ENCODE data around the gene UFC1. TPM values are rescaled to one million over a fixed set of nuclear protein-coding genes. Genes with fewer than 3 reads are reported as not detected.

UFC1 gene
- total RNA-seq, 1 experiment from 2014 or later, result 63.7 TPM

GRCh38 chr1:161159913-161160243, 6.1 kb downstream of the UFC1 start:
- ChIA-PET RAD21 (ENCODE audit: low non-redundant PET in 1 of 2, low total read pairs in 2 of 2, uncharacterized antibody in 2 of 2, unreplicated experiment in 2 of 2) (no interaction called here), POLR2A (interaction anchor here (0.9 kb wide), 1 partner anchor 28 kb away, joined by 4 read pairs; no protein-coding TSS in a partner anchor), CTCF (no interaction called here)
- H3K9me3 ChIP-seq (ENCODE audit: control insufficient read depth in 1 of 2, insufficient read depth in 1 of 2, low read depth in 1 of 2, low read length in 2 of 2), result no peaks in the 10 kb centered on the region
- TF ChIP-seq SP1 (IDR thresholded peaks at IDR 0.05; ENCODE audit: low read depth) (no peak), ZFX (IDR thresholded peaks at IDR 0.05) (no peak), ELF1 (IDR thresholded peaks at IDR 0.05; ENCODE audit: borderline replicate concordance, low read depth) (no peak), SIN3A (IDR thresholded peaks at IDR 0.05; ENCODE audit: low read depth) (no peak), TCF7L2 (IDR thresholded peaks at IDR 0.05; ENCODE audit: borderline replicate concordance, extremely low read depth, insufficient read depth, insufficient read length) (no peak), REST (IDR thresholded peaks at IDR 0.05; ENCODE audit: low read depth) (no peak), CTCF (IDR thresholded peaks at IDR 0.05 in 2 of 3, conservative IDR thresholded peaks at IDR 0.05 in 1 of 3; ENCODE audit: borderline replicate concordance in 1 of 3, insufficient read depth in 1 of 3, low read depth in 2 of 3, low read length in 2 of 3) (no peak), JUND (IDR thresholded peaks at IDR 0.05) (no peak), EZH2phosphoT487 (IDR thresholded peaks at IDR 0.05; ENCODE audit: borderline replicate concordance) (no peak), POLR2AphosphoS5 (IDR thresholded peaks at IDR 0.05; ENCODE audit: low read depth, low read length) (no peak), POLR2A (IDR thresholded peaks at IDR 0.05; ENCODE audit: borderline replicate concordance, extremely low read depth, insufficient read depth, insufficient read length) (no peak), RAD21 (IDR thresholded peaks at IDR 0.05; ENCODE audit: low read depth) (no peak), ZNF274 (IDR thresholded peaks at IDR 0.05; ENCODE audit: low read depth, low read length) (no peak), YY1 (IDR thresholded peaks at IDR 0.05; ENCODE audit: extremely low read depth, insufficient replicate concordance, low read depth, low read length) (no peak), EZH2 (IDR thresholded peaks at IDR 0.05) (no peak), ATF3 (IDR thresholded peaks at IDR 0.05) (no peak), ZBTB33 (IDR thresholded peaks at IDR 0.05; ENCODE audit: extremely low read depth, insufficient replicate concordance, low read length) (no peak)
- H3K4me2 ChIP-seq (ENCODE audit: low read length), result peak overlapping the region; percentile 90
- BruUV-seq (replicated peaks), result no TSS peak
- ATAC-seq (no peak), DNase-seq (ENCODE audit: low read depth, low spot score) (no peak)
- H3K36me3 ChIP-seq (ENCODE audit: control insufficient read depth in 1 of 2, insufficient read depth in 2 of 2, low read length in 2 of 2), result peaks cover 8 to 26% of the 10 kb centered on the region in 2 experiments; a peak in 2 of 4 replicates
- no peak overlapping the region for H2AFZ ChIP-seq (ENCODE audit: low read depth, low read length, poor library complexity, severe bottlenecking)
- peaks cover 8 to 22% of the 10 kb centered on the region in 2 experiments; a peak in 2 of 4 replicates for H3K4me1 ChIP-seq (ENCODE audit: control insufficient read depth in 1 of 2, insufficient read depth in 2 of 2, low read length in 2 of 2)
- no peaks in the 10 kb centered on the region for H3K27me3 ChIP-seq (ENCODE audit: insufficient read depth, low read length)
- intact Hi-C loops (cut with micrococcal nuclease), result no loop called here
- no peaks in the 10 kb centered on the region for H3K9me2 ChIP-seq (ENCODE audit: insufficient read depth)
- peak overlapping the region; percentile 97 for H3K9ac ChIP-seq (ENCODE audit: low read length)
- H3K27ac ChIP-seq (ENCODE audit: low read depth, low read length), result peak overlapping the region; percentile 53
- H4K20me1 ChIP-seq (ENCODE audit: insufficient read depth), result no peaks in the 10 kb centered on the region
- peaks cover 16% of the 10 kb centered on the region; the same call in 1 of the 2 replicates for H3K79me2 ChIP-seq (ENCODE audit: insufficient read depth, low read length)
- peak overlapping the region; percentile 77 to 91 for H3K4me3 ChIP-seq (replicated peaks in 1 of 2; ENCODE audit: low read depth in 1 of 2, low read length in 2 of 2)
